Progenitor cell of endocrine pancreas (in vitro differentiated cells): ENCODE results near the gene ARL4A. TPM values are rescaled to one million over a fixed set of nuclear protein-coding genes. Genes with fewer than 3 reads are reported as not detected.

Experiments
- DNase-seq: peaks from one replicate; pipeline ENCODE4 v3.0.0; 2021; ENCODE audit warnings: low spot score; ENCODE audit not compliant: unreplicated experiment
- H3K27ac Mint-ChIP-seq: 2 replicates; pipeline ENCODE4 v1.8.0; 2021; ENCODE audit warnings: mild to moderate bottlenecking, moderate library complexity, mixed read lengths
- H3K27me3 Mint-ChIP-seq: 2 replicates; pipeline ENCODE4 v1.8.0; 2021; ENCODE audit warnings: mixed read lengths
- H3K36me3 Mint-ChIP-seq: 2 replicates; pipeline ENCODE4 v1.8.0; 2022; ENCODE audit warnings: mixed read lengths; ENCODE audit not compliant: insufficient read depth
- H3K4me1 Mint-ChIP-seq: 2 replicates; pipeline ENCODE4 v1.8.0; 2021; ENCODE audit warnings: low read depth, mixed read lengths
- H3K4me3 Mint-ChIP-seq: 2 replicates; pipeline ENCODE4 v1.8.0; 2021; ENCODE audit warnings: low read depth, mild to moderate bottlenecking, moderate library complexity, mixed read lengths
- H3K9me3 Mint-ChIP-seq: 2 replicates; pipeline ENCODE4 v1.8.0; 2021; ENCODE audit warnings: low read depth, mixed read lengths
- CTCF ChIP-seq: fragments of 200-600 bp; sonication (generic); IDR thresholded peaks from one replicate; pipeline ENCODE4 v1.5.0; 2021; ENCODE audit warnings: antibody characterized with exemption, mild to moderate bottlenecking; ENCODE audit not compliant: unreplicated experiment
- total RNA-seq: library from RNA; stranded (reverse); gene quantifications from 2 replicates; pipeline ENCODE4 v1.2.1, GENCODE V29; 2021

ARL4A gene
- total RNA-seq, 1 donor from 2014 or later = 10.9 TPM

GRCh38 chr7:12719141-12719919 lies 31.9 kb downstream of the ARL4A start:
- no peak for DNase-seq
- Mint-ChIP-seq H3K9me3 (no peaks in the 10 kb centered on the region), H3K27ac (no peak overlapping the region), H3K4me3 (no peak overlapping the region), H3K4me1 (peaks cover 15% of the 10 kb centered on the region), H3K36me3 (no peaks in the 10 kb centered on the region), H3K27me3 (no peaks in the 10 kb centered on the region)
- no peak for TF ChIP-seq CTCF

- no peak for TF ChIP-seq CTCF
- Mint-ChIP-seq H3K4me3 (no peak overlapping the region), H3K27me3 (no peaks in the 10 kb centered on the region), H3K4me1 (peaks cover 12% of the 10 kb centered on the region), H3K9me3 (no peaks in the 10 kb centered on the region), H3K27ac (no peak overlapping the region), H3K36me3 (no peaks in the 10 kb centered on the region)
- no peak for DNase-seq
These were observed 32.8 kb downstream of the ARL4A start for GRCh38 chr7:12719981-12720865.

GRCh38 chr7:12721286-12721830 lies 33.9 kb downstream of the ARL4A start:
- no peak for DNase-seq
- Mint-ChIP-seq H3K27me3 (no peaks in the 10 kb centered on the region), H3K4me1 (peaks cover 3% of the 10 kb centered on the region), H3K27ac (no peak overlapping the region), H3K4me3 (no peak overlapping the region), H3K36me3 (no peaks in the 10 kb centered on the region), H3K9me3 (no peaks in the 10 kb centered on the region)
- no peak for TF ChIP-seq CTCF

- no peak for DNase-seq
- no peak for TF ChIP-seq CTCF
- Mint-ChIP-seq H3K36me3 (no peaks in the 10 kb centered on the region), H3K4me3 (no peak overlapping the region), H3K27me3 (no peaks in the 10 kb centered on the region), H3K27ac (no peak overlapping the region), H3K4me1 (peaks cover 3% of the 10 kb centered on the region), H3K9me3 (no peaks in the 10 kb centered on the region)
These were observed 34.7 kb downstream of the ARL4A start for GRCh38 chr7:12722136-12722535.
